Measurements from ENCODE around the gene RGS3. TPM values are rescaled to one million over a fixed set of nuclear protein-coding genes. Genes with fewer than 3 reads are reported as not detected.

Gene RGS3
- total RNA-seq, 1 experiment from 2014 or later, result 16.6 TPM

- ChIA-PET CTCF (no interaction called here), POLR2A (no interaction called here)
- Mint-ChIP-seq H3K9me3 (no peaks in the 10 kb centered on the region), H3K27ac (no peak overlapping the region), H3K36me3 (no peaks in the 10 kb centered on the region; the same call in 1 of the 2 replicates), H3K27me3 (ENCODE audit: low read depth) (no peaks in the 10 kb centered on the region; the same call in 1 of the 2 replicates), H3K4me1 (no peaks in the 10 kb centered on the region), H3K4me3 (no peak overlapping the region)
- ATAC-seq, result no peak
- no peak for TF ChIP-seq ZNF425 (CRISPR knock-in tag; conservative IDR thresholded peaks at IDR 0.05)
- no peak for TF ChIP-seq HMGXB4 (CRISPR knock-in tag; IDR thresholded peaks at IDR 0.05)
- TF ChIP-seq RORB (CRISPR knock-in tag; IDR thresholded peaks at IDR 0.05), result no peak
- no peak for TF ChIP-seq KAT7 (CRISPR knock-in tag; IDR thresholded peaks at IDR 0.05; ENCODE audit: borderline replicate concordance)
- TF ChIP-seq AR (CRISPR knock-in tag; IDR thresholded peaks at IDR 0.05), result no peak
- no peak for TF ChIP-seq E2F1 (CRISPR knock-in tag; IDR thresholded peaks at IDR 0.05)
- no peak for TF ChIP-seq NR3C1 (CRISPR knock-in tag; conservative IDR thresholded peaks at IDR 0.05; ENCODE audit: low read depth)
- no peak for TF ChIP-seq CREM (CRISPR knock-in tag; IDR thresholded peaks at IDR 0.05)
- no peak for TF ChIP-seq ZNF423 (CRISPR knock-in tag; IDR thresholded peaks at IDR 0.05)
- DNase-seq (ENCODE audit: low spot score), result no peak
Observed at GRCh38 chr9:113485761-113486115, 22.2 kb downstream of the RGS3 start.

- no peaks in the 10 kb centered on the region for H3K4me1 Mint-ChIP-seq
- H3K27ac Mint-ChIP-seq, result no peak overlapping the region
- no peak for DNase-seq (ENCODE audit: low spot score)
- no peaks in the 10 kb centered on the region; the same call in 1 of the 2 replicates for H3K36me3 Mint-ChIP-seq
- POLR2A ChIA-PET, result interaction anchor here (0.7 kb wide), 1 partner anchor 23 kb away, joined by 4 read pairs; no protein-coding TSS in a partner anchor
- CTCF ChIA-PET, result interaction anchor here (1.1 kb wide), 1 partner anchor 9 kb away, joined by 3 read pairs; no protein-coding TSS in a partner anchor
- no peak overlapping the region for H3K4me3 Mint-ChIP-seq
- no peaks in the 10 kb centered on the region; the same call in 1 of the 2 replicates for H3K27me3 Mint-ChIP-seq (ENCODE audit: low read depth)
- ATAC-seq, result no peak
- H3K9me3 Mint-ChIP-seq, result no peaks in the 10 kb centered on the region
- TF ChIP-seq MAX (CRISPR knock-in tag; IDR thresholded peaks at IDR 0.05) (no peak), ZNF532 (CRISPR knock-in tag; IDR thresholded peaks at IDR 0.05; ENCODE audit: borderline replicate concordance) (no peak), AR (CRISPR knock-in tag; IDR thresholded peaks at IDR 0.05) (no peak), NFATC4 (CRISPR knock-in tag; IDR thresholded peaks at IDR 0.05) (no peak), EMX1 (CRISPR knock-in tag; IDR thresholded peaks at IDR 0.05) (no peak), SMAD4 (CRISPR knock-in tag; IDR thresholded peaks at IDR 0.05) (no peak), RORB (CRISPR knock-in tag; IDR thresholded peaks at IDR 0.05) (no peak), RELA (CRISPR knock-in tag; IDR thresholded peaks at IDR 0.05; ENCODE audit: borderline replicate concordance) (no peak), IRF1 (CRISPR knock-in tag; IDR thresholded peaks at IDR 0.05) (no peak), ZNF263 (CRISPR knock-in tag; IDR thresholded peaks at IDR 0.05; ENCODE audit: low read depth) (no peak), ZNF416 (CRISPR knock-in tag; IDR thresholded peaks at IDR 0.05) (no peak)
Observed at GRCh38 chr9:113486327-113486726, 22.8 kb downstream of the RGS3 start.
